ENCODE results near the gene EIF4G3. TPM values are rescaled to one million over a fixed set of nuclear protein-coding genes. Genes with fewer than 3 reads are reported as not detected.
"Not testable (repeated sequence)": the region's sequence is repeated elsewhere in the genome, so short reads cannot be mapped to it uniquely, and the experiment has no call there.

The EIF4G3 gene
- total RNA-seq, 1 experiment from 2014 or later, result 65.3 TPM

DNA sequence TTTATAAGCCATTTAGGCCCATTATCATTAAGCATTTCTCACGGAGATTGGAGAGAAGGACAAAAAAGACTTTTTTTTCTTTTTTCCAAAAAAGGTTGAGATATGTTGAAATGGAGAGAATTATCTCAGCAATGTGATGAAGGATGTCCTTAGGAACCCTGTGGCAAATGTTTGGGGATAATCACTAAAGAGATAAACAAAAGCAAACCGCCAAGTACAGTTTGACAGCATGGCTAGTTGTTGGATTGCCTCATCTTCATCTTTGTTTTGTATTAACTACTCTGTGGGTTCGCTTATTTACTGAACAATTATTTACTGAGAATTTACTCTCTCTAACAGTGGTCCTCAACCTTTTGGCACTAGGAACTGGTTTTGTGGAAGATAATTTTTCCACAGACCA lies 292.2 kb downstream of the EIF4G3 start:
- no peak for DNase-seq (ENCODE audit: low spot score)

DNA sequence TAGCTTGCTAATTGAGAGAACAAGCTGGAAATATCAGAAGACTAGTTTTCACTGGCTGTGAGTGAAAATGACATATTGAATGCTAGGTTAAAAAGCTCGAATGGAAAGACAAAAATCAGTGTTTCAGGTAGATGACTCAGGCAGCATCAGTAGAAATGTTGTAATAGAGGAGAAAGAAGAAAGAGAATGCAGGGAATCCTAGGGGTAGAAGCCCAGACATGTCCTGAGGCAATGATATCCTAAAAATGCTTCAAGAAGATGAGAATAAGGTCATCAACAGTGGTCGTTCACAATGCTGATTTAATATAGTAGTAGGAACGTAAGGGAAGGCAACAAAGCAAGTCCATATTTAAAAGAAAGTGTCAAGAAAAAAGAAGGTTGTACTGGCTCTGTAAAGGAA lies 292.9 kb downstream of the EIF4G3 start:
- no peak for DNase-seq (ENCODE audit: low spot score)

DNA sequence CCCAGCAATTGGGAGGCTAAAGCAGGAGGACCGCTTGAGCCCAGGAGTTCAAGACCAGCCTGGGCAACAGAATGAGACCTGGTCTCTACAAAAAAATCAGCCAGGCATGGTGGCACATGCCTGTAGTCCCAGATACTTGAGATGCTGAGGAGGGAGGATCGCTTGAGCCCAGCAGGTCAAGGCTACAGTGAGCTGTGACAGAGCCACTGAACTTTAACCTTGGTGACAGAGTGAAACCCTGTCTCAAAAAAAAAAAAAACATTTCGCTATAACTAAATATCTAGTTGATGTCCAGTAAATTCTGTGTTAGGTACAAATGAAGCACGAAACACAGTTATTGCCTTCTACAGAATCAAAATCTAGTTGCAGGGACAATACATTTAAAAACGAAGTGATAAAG lies 293.9 kb downstream of the EIF4G3 start:
- DNase-seq (ENCODE audit: low spot score), result no peak

DNA sequence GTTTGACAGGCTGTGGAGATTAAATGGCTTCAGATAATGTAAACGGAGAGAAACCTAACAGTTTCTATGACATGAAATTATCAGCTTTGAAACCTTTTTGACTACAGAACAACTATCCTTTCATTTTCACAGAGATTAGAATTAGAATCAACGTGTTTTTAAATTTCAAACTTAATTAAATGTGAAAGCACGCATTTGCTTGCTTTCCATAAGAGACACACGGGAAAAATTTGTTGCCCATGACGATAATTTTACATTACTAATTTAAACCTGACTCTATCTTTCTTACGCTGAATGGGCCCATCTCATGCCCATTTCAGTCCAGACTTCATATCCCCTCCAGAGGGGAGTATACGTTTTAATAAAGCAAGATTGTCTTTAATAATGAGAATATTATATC lies 297.9 kb downstream of the EIF4G3 start:
- no peak for DNase-seq (ENCODE audit: low spot score)

DNA sequence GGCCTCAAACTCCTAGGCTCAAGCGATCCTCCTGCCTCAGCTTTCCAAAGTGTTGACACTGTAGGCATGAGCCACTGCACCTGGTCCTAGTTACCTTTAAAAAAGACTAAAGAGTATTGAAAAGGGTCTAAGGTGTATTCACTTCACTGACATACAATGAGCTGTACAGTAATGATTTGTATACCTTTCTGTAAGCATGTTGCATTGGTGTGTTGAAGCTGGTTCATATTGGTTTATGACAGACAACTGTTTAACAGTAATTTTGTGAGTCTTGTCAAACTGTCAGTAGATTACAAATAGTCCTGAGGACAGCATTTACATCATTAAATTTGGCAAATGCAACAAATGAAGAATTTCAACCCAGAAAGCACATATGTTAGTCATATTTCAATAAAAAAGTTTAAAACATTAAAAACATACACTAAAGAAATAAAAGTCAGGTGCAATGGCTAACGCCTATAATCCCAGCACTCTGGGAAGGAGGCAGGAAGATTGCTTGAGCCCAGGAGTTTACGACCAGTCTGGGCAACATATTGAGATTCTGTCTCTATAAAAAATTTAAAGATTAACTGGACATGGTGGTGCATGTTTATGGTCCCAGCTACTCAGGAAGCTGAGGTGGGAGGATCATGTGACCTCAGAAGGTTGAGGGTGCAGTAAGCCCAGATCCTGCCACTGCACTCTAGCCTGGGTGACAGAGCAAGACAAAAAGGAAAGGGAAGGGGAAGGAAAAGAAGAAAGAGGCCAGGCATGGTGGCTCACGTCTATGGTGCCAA lies 301.3 kb downstream of the EIF4G3 start:
- DNase-seq (ENCODE audit: low spot score), result no peak

DNA sequence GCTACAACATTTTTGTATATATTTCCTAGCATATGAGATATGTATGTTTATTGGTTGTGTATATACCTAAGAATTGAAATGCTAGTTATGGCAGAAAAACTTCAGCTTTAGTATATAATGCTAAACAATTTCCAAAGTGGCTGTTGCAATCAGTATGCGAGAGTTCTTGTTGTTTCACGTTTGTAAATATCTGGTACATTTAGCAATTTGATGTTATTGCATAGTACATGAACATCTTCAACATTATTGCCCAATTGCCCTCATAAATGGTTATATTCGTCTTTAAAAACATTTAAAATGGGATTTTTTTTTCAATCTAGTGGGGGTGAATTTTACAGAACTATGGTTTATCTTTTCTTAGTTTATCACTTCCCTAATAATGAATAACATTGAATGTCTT lies 303.4 kb downstream of the EIF4G3 start:
- DNase-seq (ENCODE audit: low spot score), result no peak

DNA sequence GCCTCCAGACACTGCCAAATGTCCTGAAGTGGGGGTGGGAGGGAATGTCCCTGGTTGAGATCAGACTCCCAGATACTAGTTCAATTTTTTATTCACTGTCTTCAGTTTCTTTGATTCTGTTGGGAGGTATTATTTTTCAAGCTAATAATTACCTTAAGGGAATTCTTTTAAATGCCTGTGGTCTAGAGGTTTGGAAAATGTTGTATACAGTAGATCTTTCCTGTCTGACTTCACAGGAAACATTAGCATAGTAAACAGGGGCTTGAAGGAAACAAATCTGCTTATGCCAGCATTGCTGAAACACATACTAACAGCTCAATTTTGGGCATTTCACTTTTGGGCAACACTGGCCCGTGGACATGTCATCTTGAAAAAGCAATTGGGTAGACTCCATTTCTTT lies 305.3 kb downstream of the EIF4G3 start:
- DNase-seq (ENCODE audit: low spot score), result no peak

DNA sequence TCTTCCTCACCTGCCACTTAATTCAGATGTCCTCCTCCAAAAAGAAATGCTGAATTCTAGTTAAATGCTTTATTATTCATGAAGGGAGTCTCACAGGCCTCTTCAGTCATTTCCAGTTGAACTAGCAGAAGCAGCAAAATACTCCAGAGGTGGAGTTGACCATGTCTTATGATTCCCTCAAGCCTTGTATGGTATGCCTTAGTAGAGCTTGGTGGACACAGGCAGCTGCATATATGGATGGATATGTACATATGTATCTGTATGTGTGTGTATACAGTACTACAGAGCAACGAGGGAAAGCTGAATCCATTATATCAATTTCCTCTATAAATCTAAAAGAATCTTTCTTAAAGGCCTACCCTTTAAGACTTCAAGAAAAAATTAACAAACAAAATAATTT lies 306.0 kb downstream of the EIF4G3 start:
- DNase-seq (ENCODE audit: low spot score), result no peak

DNA sequence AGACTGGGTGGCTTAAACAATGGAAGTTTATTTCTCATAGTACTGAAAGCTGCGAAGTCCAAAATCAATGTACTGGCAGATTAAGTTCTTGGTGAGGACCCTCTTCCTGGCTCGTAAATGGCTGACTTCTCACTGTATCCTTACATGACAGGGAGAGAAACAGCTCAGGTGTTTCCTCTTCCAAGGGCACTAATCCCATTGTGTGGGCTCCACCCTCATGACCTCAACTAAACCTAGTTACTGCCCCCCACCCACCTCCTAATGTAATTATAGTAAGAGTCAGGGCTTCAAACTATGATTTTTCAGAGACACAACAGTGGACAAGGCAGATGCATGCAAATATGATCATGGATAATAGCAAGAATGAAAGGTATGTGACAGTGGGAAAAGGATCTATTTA lies 308.4 kb downstream of the EIF4G3 start:
- no peak for DNase-seq (ENCODE audit: low spot score)

DNA sequence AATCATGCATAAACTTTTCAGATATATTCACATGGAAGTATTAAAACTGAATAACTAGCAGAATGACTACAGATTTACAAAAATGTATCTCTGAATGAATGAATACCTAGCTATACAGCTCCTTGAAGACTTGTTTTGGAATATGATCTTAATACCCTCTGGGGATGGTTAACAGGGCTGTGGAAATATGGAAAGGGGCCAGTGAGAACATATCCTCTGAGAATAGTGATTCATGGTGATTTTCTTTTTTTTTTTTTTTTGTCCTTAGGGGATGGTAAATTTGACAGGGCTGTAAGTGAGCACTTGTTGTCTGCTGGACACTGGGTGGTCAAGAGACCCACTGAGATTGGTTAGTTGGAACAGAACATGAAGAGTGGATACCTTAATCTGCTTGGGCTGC lies 308.9 kb downstream of the EIF4G3 start:
- no peak for DNase-seq (ENCODE audit: low spot score)

DNA sequence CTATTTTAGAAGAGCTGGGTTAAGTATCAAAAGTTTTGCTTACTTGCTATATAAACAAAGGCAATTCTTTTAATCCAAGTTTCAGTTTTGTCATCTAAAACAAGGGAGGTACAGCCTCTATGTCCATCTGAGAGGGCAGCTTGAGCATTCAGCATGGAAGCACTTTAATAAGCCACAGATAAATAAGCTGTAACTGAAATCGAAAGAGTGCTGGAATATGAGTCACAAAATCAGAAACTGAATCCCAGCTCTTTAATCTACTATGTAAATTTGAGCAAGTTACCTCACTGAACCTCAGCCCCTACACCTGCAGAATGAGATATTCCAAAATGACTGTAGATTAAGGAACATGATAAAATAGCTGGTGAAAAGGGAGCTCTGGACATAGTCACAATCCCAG lies 309.6 kb downstream of the EIF4G3 start:
- no peak for DNase-seq (ENCODE audit: low spot score)

DNA sequence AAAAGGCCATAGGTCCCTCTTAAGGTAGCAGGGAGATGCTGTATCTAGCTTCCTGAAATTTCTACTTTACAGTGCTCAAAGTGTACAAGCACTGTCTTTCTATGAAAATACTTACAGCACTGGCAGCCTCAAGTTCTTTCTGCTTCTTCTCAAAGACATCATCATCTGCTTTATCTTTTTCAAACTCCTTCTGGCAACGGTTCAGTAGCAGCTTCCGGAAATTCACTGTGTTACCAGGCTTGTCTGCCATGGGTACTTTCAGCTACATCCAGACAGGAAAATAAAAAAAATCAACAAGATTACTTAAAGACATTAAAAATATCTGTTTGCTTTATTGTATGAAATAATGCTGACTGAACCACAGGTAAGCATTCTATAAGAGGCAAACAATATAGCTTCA lies 311.7 kb downstream of the EIF4G3 start:
- no peak for DNase-seq (ENCODE audit: low spot score)

DNA sequence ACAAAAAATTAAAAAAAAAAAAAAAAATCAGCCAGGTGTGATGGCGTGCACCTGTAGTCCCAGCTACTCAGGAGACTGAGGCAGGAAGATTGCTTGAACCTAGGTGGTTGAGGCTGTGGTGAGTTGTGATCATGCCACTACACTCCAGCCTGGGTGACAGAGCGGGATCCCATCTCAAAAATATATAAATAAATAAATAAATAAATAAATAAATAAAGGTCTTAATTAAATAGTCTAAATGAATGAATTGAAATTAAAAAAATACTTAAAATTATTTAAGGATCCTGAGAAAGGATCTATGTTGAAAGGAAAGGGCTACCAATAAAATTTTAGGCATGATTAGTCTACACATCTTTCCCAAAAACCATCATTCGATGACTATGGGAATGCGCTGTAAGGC lies 322.2 kb downstream of the EIF4G3 start:
- DNase-seq (ENCODE audit: low spot score), result no peak

DNA sequence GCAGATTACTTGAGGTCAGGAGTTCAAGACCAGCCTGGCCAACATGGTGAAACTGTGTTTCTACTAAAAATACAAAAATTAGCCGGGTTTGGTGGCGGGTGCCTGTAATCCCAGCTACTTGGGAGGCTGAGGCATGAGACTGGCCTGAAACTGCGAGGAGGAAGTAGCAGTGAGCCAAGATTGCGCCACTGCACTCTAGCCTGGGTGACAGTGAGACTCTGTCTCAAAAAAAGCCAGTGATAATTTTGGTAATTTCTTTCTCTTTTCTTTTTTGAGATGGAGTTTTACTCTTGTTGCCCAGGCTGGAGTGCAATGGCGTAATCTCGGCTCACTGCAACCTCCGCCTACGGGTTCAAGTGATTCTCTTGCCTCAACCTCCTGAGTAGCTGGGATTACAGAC lies 324.9 kb downstream of the EIF4G3 start:
- DNase-seq (ENCODE audit: low spot score), result not testable (repeated sequence)

DNA sequence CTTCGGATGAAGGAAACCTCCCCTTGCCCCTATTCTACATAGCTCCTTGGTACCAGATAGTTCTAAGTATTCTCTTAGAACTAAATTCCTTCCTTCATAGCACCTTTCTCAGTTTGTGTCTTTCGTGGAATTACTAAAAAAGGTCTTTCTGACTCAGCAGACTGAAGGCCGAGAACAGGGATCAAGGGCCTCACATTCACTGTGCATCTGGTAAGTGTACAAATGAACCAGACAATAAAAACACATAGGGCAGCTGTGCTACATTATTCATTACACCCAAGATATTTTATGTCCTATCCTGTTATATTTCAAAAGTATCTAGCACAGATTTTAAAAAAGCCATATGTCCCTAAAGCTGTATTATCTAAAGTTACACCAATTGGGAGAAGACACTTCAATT lies 326.7 kb downstream of the EIF4G3 start:
- no peak for DNase-seq (ENCODE audit: low spot score)

DNA sequence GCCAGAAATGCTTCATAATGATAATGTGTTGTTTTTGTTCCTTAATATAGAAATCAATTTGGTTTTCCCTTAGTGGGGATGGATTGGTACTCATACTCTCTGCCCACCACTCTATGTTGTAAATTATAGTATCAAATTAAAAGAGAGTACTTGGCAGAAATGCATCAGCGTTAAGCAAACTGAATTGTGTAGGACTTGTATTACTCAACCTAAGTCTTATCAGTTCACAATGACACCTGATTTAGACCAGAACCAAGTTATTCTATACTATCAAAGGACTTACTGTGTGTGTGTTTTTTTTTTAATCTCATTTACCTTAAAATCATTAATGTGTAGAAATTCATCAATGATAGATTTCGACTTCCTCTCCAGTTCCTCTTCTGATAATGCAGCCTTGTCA lies 327.6 kb downstream of the EIF4G3 start:
- DNase-seq (ENCODE audit: low spot score), result no peak

DNA sequence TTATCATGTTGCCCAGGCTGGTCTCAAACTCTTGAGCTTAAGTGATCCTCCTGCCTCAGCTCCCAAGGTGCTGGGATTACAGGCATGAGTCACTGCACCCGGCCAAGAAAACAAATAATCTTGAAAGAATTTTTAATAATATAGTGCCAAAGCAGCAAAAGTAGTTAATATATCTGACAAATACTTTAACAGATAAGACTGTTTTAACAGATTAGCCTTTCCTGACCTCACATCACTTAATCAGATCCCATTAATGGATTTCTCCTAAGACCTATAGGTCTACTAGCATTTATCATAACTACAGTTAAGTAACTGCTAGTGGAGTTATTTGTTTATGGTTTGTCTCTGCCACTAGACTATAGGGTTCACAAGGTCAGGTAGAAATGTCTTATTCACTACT lies 328.5 kb downstream of the EIF4G3 start:
- no peak for DNase-seq (ENCODE audit: low spot score)

DNA sequence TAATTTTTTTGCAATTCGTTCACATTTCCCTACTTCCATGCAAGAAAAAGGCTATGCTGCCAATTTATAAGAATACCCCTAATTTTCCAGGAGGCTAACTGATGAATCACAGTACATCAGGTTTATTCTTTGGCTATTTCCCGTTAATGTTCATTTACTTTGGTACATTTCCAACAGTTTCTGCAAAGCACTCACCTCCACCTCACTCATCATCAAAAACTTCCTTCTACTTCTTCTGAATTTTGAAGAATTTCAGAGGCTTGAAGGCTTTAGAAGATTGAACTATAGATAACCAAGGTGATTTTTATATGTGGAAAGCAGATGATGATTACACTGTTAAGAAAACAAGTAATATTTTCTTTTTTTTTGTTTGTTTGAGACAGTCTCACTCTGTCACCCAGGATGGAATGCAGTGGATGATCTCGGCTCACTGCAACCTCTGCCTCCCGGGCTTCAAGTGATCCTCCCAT lies 329.1 kb downstream of the EIF4G3 start:
- no peak for DNase-seq (ENCODE audit: low spot score)

DNA sequence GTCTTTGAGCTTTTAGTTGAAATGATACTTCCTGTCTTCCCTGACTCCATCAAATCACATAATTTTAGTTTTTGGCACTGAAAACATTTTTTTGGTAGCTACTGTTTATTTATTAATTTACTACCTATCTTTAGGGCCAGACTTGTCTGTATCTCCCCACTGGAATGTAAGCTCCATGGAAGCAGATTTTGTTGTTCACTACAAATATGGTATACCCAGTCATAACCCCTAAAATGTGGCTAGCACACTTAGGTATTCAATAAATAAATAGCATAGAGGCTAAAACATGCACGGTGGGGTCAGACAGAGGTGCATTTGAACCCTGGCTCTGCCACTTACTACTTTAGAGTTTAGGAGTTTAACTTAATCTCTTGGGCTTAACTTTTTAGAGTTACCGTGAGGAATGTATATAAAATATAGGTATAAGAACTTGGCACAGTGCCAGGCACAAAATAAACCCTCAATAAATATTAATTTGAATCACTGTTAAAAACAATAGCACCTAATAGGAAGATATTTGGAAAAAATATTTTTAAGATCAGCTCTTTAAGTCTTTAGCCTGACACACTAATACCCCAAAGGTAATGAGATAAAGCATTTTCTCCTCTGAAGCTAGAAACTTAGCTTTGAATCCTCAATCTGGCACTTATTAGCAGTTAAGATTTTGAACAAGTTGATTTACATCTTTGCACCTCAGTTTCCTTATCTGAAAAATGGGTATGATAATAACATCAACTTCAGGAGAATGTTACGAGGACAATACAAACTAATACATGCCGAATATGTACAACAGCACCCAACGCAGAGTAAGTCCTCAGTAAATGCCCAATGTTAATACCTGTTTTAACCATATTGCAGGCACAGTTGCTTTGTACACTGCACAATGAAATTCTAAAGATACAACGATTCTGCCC lies 330.0 kb downstream of the EIF4G3 start:
- DNase-seq (ENCODE audit: low spot score), result no peak

DNA sequence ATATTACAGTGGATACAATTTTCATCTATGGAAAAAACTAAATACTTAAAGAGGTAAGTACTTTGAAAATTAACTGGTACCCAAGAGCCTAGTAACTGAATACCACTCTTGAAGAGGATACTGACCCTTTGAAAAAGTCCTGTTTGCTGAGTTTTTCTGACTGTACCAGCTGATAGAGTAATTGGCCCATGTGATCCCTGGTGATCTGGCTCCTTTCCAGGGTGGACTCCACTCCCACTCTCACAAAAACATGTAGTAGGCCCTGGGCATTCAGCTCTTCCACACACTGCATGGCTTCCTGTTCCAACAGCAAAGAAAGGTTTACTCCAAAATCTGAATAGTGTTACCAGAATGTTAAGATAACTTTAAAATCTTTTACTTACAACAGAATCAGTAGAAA lies 336.0 kb downstream of the EIF4G3 start:
- DNase-seq (ENCODE audit: low spot score), result no peak

DNA sequence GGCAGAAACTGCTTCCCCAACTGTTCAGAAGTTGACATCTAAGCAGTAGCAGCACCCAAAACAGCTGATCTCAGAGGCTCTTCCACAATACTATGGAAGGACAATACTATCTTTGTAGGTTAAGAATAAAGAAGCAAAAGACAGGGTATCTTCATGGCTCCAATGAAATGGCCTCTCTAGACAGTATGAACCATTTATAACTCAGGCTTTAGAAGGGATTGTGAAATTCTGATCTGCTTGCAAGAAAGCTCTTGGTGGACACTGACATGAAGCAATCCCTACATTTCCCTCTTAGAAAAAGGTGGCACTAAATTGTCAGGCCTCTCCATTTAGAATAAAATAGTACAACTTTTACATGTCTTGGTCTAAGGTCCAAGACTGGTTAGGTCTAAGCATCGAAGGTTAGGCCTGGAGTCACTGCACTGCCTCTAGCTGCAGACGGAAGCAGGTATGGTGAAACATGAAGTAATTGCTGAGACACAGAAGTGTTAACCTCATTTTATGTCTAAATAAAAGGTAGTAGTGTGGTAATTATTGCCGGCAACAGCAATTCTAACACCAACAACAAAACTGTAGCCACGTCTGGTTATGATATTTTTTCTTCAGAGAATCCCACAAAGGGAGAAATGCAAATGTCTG lies 339.0 kb downstream of the EIF4G3 start:
- no peak for DNase-seq (ENCODE audit: low spot score)

DNA sequence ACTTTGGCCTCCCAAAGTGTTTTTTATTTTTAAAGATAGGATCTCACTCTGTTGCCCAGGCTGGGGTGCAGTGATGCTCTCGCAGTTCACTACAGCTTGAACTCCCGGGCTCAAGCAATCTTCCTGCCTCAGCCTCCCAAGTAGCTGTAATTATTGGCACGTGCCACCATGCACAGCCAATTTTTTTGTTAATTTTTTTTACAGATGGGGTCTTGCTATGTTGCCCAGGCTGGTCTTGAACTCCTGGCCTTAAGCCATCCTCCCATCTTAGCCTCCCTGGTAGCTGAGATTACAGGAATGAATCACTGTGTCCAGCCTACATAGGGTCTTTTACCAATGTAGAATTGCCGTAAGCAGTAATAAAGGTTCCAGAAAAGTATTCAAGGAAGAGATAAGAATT lies 340.5 kb downstream of the EIF4G3 start:
- DNase-seq (ENCODE audit: low spot score), result no peak
